Measurements from ENCODE around the gene TMEM150A. TPM values are rescaled to one million over a fixed set of nuclear protein-coding genes. Genes with fewer than 3 reads are reported as not detected.

Gene TMEM150A
- total and polyA plus RNA-seq, 2 of the 13 experiments (the other 11 are each of a cell fraction or from before 2014, with no cell fraction given) = 30.1 to 70.4 TPM

GRCh38 chr2:85604568-85605339 lies 2.3 kb upstream of the TMEM150A start:
- intact Hi-C loops (cut with micrococcal nuclease; ENCODE audit: unreplicated experiment) = no loop called here
- DNase-seq (ENCODE audit: low spot score) (no peak), FAIRE-seq (no peak), ATAC-seq (no peak)
- BruUV-seq (replicated peaks) = no TSS peak
- in situ Hi-C loops (cut with HindIII; ENCODE audit: extremely low pct_ligation_motif_present, low pct_unique_long_range_greater_than_20kb) = no loop called here
- ChIA-PET CTCF (ENCODE audit: low intra/inter-chr PET ratio, low total read pairs) (no interaction called here), POLR2A (interaction anchor here (0.7 to 25.9 kb wide), 8 partner anchors 11 to 185 kb away, joined by 3 to 795 read pairs (median 48); partner anchors contain the start of genes GGCX, MAT2A, RNF181 and SH2D6)
- no peaks in the 10 kb centered on the region for H3K9me3 ChIP-seq (ENCODE audit: low read length)
- H3K27ac ChIP-seq (ENCODE audit: extremely low read length, insufficient read depth, low read length) = peak overlapping the region; percentile 26
- H3K36me3 ChIP-seq (replicated peaks in 1 of 2; ENCODE audit: control insufficient read depth in 1 of 2, insufficient read depth in 2 of 2, low read length in 2 of 2) = peaks cover 14 to 33% of the 10 kb centered on the region in 2 experiments
- peaks cover 79% of the 10 kb centered on the region for H3K4me1 ChIP-seq (ENCODE audit: insufficient read depth, low read length)
- H3K4me3 ChIP-seq (replicated peaks in 1 of 3; ENCODE audit: insufficient read depth in 1 of 3, low read depth in 2 of 3, low read length in 3 of 3) = peak overlapping the region in 1 of 3 experiments; percentile 24; a peak in 1 of 6 replicates
- peaks cover 34% of the 10 kb centered on the region for H3K79me2 ChIP-seq (ENCODE audit: insufficient read depth, low read length)
- no peaks in the 10 kb centered on the region for H4K20me1 ChIP-seq (ENCODE audit: insufficient read depth, low read length)
- peak overlapping the region; percentile 86 for H3K4me2 ChIP-seq (ENCODE audit: low read depth, low read length)
- 71% methylated on average over 6 of the region's 6 CpGs for WGBS (ENCODE audit: low lambda C conversion rate)
- peak overlapping the region; percentile 31; the same call in 1 of the 2 replicates for H3K9ac ChIP-seq (ENCODE audit: insufficient read depth, low read depth, low read length)
- no peak overlapping the region for H2AFZ ChIP-seq (ENCODE audit: low read length)
- no peaks in the 10 kb centered on the region; a peak in 1 of 5 replicates for H3K27me3 ChIP-seq (ENCODE audit: control insufficient read depth in 1 of 2, insufficient read depth in 2 of 2, low read length in 2 of 2)
- TF ChIP-seq MZF1 (CRISPR knock-in tag; IDR thresholded peaks at IDR 0.05; ENCODE audit: borderline replicate concordance) = no peak
- TF ChIP-seq ZFP91 (CRISPR knock-in tag; IDR thresholded peaks at IDR 0.05; ENCODE audit: borderline replicate concordance) = no peak
- TF ChIP-seq MEIS2 (CRISPR knock-in tag; IDR thresholded peaks at IDR 0.05) = no peak
- TF ChIP-seq, protein P1, sequence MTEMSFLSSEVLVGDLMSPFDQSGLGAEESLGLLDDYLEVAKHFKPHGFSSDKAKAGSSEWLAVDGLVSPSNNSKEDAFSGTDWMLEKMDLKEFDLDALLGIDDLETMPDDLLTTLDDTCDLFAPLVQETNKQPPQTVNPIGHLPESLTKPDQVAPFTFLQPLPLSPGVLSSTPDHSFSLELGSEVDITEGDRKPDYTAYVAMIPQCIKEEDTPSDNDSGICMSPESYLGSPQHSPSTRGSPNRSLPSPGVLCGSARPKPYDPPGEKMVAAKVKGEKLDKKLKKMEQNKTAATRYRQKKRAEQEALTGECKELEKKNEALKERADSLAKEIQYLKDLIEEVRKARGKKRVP (CRISPR knock-in tag; IDR thresholded peaks at IDR 0.05) = no peak
- TF ChIP-seq RARA (CRISPR knock-in tag; IDR thresholded peaks at IDR 0.05) = no peak
- no peak for TF ChIP-seq ZNF609 (CRISPR knock-in tag; IDR thresholded peaks at IDR 0.05; ENCODE audit: borderline replicate concordance)
- TF ChIP-seq CBX1 (IDR thresholded peaks at IDR 0.05; ENCODE audit: low read depth) = no peak
- TF ChIP-seq ZBTB4 (CRISPR knock-in tag; IDR thresholded peaks at IDR 0.05; ENCODE audit: borderline replicate concordance) = no peak
- TF ChIP-seq SMYD3 (CRISPR knock-in tag; IDR thresholded peaks at IDR 0.05) = no peak
- peak; percentile 44; the same call in 1 of the 2 replicates for TF ChIP-seq ZC3H13 (CRISPR knock-in tag; IDR thresholded peaks at IDR 0.05)
- TF ChIP-seq ZNF619 (CRISPR knock-in tag; IDR thresholded peaks at IDR 0.05) = no peak
